Thymus (tissue), 11 donors: ENCODE data around the gene NPAT. TPM values are rescaled to one million over a fixed set of nuclear protein-coding genes. Genes with fewer than 3 reads are reported as not detected.
"Not testable (repeated sequence)": the region's sequence is repeated elsewhere in the genome, so short reads cannot be mapped to it uniquely, and the experiment has no call there.

Experiments
- DNase-seq, 9 donors: peaks; one replicate each; pipeline ENCODE4 v3.0.0-alpha.2; 2013; ENCODE audit warnings: low spot score in 9 of 9, low read depth in 6 of 9, missing footprints in 1 of 9
- H3K27ac ChIP-seq, 2 donors: one replicate each; pipeline ENCODE4 v1.5.1; 2013; ENCODE audit warnings: control low read depth in 1 of 2, low read depth in 1 of 2, low read length in 1 of 2, mild to moderate bottlenecking in 1 of 2, moderate library complexity in 1 of 2
- H3K27me3 ChIP-seq, 2 donors: one replicate each; pipeline ENCODE4 v1.5.1; 2013; ENCODE audit warnings: low read length in 1 of 2; ENCODE audit not compliant: control insufficient read depth in 2 of 2, insufficient read depth in 1 of 2
- H3K36me3 ChIP-seq, 2 donors: one replicate each; pipeline ENCODE4 v1.5.1; 2013; ENCODE audit warnings: low read length in 1 of 2, mild to moderate bottlenecking in 1 of 2, moderate library complexity in 1 of 2; ENCODE audit not compliant: control insufficient read depth in 2 of 2, insufficient read depth in 2 of 2
- H3K4me1 ChIP-seq, 2 donors: one replicate each; pipeline ENCODE4 v1.5.1; 2013; ENCODE audit warnings: low read length in 2 of 2; ENCODE audit not compliant: control insufficient read depth in 2 of 2, insufficient read depth in 2 of 2
- H3K4me3 ChIP-seq, 2 donors: one replicate each; pipeline ENCODE4 v1.5.1; 2013; ENCODE audit warnings: low read length in 2 of 2, control low read depth in 1 of 2, mild to moderate bottlenecking in 1 of 2
- H3K9me3 ChIP-seq, 2 donors: one replicate each; pipeline ENCODE4 v1.5.1; 2013; ENCODE audit warnings: low read length in 1 of 2, mild to moderate bottlenecking in 1 of 2; ENCODE audit not compliant: control insufficient read depth in 2 of 2, insufficient read depth in 1 of 2
- WGBS: extraction: QIAGEN DNeasy Blood & Tissue Kit; methylation state at CpG from one replicate; pipeline ENCODE4 v1.1.7; 2013; 5-methylcytosine and 5-hydroxymethylcytosine counted together
- polyA plus RNA-seq: library from polyadenylated mRNA; stranded (reverse); fragments of 200-250 nt; gene quantifications from one replicate; pipeline ENCODE4 v1.2.3, GENCODE V29; 2013
- total RNA-seq: library from RNA; stranded (reverse); fragments of 120-200 nt; gene quantifications from one replicate; pipeline ENCODE4 v1.2.4, GENCODE V29; 2013
- donor health status: healthy.

NPAT gene
- total and polyA plus RNA-seq, 2 donors, result 8.8 to 16.9 TPM

DNA sequence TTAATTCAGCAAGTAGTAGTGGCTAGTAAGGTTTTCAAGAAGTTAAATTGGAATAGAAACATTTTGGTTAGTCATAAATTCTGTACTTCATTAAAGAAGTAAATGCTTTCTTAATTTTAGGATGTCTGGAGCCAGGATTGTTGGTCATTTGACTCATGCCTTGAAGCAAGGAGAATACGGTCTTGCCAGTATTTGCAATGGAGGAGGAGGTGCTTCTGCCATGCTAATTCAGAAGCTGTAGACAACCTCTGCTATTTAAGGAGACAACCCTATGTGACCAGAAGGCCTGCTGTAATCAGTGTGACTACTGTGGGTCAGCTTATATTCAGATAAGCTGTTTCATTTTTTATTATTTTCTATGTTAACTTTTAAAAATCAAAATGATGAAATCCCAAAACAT lies 75.3 kb downstream of the NPAT start:
- Histone ChIP-seq H3K4me3 (no peak overlapping the region), H3K27me3 (no peaks in the 10 kb centered on the region), H3K4me1 (no peaks in the 10 kb centered on the region), H3K36me3 (peaks cover 25 to 50% of the 10 kb centered on the region in 2 donors), H3K9me3 (no peaks in the 10 kb centered on the region), H3K27ac (no peak overlapping the region)
- no peak for DNase-seq
- WGBS, result 96% methylated on average over 1 of the region's 1 CpG

DNA sequence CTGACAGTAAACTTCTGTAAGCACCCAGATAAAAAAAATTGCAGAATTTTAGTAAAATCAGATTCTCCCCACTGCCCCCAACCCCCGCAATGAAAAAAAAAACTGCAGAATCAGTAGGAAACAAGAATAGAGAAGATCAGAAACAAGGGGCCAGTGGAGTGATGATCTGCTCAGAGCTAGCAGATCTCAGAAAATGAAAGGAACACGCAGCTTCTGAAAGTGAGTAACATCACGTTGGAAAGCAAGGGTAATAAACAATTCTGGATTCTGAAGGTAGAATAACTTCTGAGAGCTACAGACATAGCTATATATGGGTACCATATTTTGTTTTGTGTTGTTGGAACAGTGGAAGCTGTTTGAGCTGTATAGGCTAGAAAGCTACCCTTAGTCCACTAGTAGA lies 77.8 kb downstream of the NPAT start:
- Histone ChIP-seq H3K9me3 (no peaks in the 10 kb centered on the region), H3K27me3 (no peaks in the 10 kb centered on the region), H3K4me3 (no peak overlapping the region), H3K27ac (no peak overlapping the region), H3K4me1 (no peaks in the 10 kb centered on the region), H3K36me3 (peaks cover 16 to 31% of the 10 kb centered on the region in 2 donors)
- no peak for DNase-seq
- WGBS, result 98% methylated on average over 3 of the region's 3 CpGs

DNA sequence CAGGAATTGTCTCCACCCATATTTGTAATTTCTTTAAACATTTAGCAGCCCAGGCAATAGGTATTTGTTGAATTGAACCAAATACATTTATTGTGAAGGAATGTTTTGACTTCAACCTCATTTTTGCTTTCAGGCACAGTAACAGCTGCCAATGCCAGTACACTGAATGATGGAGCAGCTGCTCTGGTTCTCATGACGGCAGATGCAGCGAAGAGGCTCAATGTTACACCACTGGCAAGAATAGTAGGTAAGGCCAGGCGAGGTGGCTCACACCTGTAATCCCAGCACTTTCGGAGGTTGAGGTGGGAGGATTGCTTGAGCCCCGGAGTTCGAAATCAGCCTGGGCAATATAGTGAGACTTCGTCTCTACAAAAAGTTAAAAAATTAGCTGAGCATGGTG lies 80.1 kb downstream of the NPAT start:
- no peaks in the 10 kb centered on the region for H3K9me3 ChIP-seq
- 91% methylated on average over 7 of the region's 7 CpGs for WGBS
- H3K27me3 ChIP-seq, result no peaks in the 10 kb centered on the region
- H3K27ac ChIP-seq, result no peak overlapping the region
- no peak for DNase-seq
- H3K4me3 ChIP-seq, result no peak overlapping the region
- H3K36me3 ChIP-seq, result peaks cover 12 to 18% of the 10 kb centered on the region in 2 donors
- no peaks in the 10 kb centered on the region for H3K4me1 ChIP-seq

DNA sequence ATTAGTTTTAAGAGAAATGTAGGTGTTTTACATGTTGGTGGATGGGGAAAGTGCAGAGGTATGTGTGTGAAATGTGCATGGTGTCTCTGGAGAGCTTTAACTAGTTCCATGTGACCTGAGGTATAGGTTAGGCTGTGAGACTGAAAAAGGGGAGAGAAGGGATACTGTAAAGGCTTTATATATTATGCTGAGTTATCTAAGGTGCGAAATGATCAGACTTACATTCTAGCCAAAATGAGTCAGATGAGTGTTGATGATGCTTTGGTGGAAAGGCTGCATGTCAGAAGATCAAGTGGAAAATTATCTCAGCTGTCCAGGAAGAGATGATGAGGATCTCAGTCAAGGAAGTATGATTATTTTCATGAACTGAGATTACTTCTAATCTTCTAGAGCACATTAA lies 85.2 kb downstream of the NPAT start:
- no peaks in the 10 kb centered on the region for H3K4me1 ChIP-seq
- WGBS, result 98% methylated on average over 1 of the region's 1 CpG
- DNase-seq, result no peak
- no peak overlapping the region for H3K4me3 ChIP-seq
- peaks cover 3 to 6% of the 10 kb centered on the region in 2 donors for H3K36me3 ChIP-seq
- no peak overlapping the region for H3K27ac ChIP-seq
- no peaks in the 10 kb centered on the region for H3K9me3 ChIP-seq
- no peaks in the 10 kb centered on the region for H3K27me3 ChIP-seq

DNA sequence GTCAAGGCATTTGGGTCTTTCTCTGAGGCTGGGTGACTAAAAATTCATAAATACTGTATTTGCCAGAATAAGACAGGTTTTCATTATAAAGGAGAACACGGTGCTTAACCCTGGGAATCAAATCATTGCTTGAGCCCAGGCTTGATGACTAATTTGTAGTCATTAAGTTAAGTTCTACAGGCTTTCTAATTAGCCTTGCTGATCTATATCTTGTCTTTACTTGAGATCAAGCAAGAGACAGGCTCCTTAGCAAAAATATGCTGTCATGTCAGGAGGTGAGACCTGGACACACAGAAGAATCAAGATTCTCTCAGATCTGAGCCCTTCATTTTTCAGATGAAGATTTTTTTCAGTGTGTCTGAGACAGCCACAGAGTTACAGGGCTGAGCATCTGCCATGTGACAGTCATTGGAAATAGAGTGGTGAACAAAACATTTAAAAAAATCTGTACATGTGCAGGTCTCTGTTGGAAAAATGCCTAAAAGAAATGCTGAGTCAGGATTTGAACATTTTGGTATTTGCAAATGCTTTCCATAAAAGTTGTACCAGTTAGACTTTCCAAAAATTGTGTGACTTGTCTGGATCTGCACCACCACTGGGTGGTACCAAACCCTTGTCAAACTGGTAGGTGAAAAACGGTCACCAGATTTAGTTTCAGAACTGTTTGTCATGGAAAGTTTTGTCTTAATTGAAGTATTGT lies 86.4 kb downstream of the NPAT start:
- peaks cover 1 to 6% of the 10 kb centered on the region in 2 donors for H3K36me3 ChIP-seq
- H3K4me3 ChIP-seq, result no peak overlapping the region
- no peak overlapping the region for H3K27ac ChIP-seq
- 85% methylated on average over 2 of the region's 2 CpGs for WGBS
- peak in 1 of 9 donors; percentile 33 for DNase-seq
- H3K9me3 ChIP-seq, result no peaks in the 10 kb centered on the region
- H3K4me1 ChIP-seq, result no peaks in the 10 kb centered on the region
- H3K27me3 ChIP-seq, result no peaks in the 10 kb centered on the region

- H3K4me3 ChIP-seq, H3K4me1 ChIP-seq, H3K27ac ChIP-seq, H3K36me3 ChIP-seq, H3K9me3 ChIP-seq, DNase-seq, H3K27me3 ChIP-seq: not testable (repeated sequence)
- 96% methylated on average over 2 of the region's 2 CpGs for WGBS
Observed at GRCh38 chr11:108132993-108133538, 89.4 kb downstream of the NPAT start.

- Histone ChIP-seq H3K27me3 (no peaks in the 10 kb centered on the region), H3K27ac (no peak overlapping the region)
- WGBS, result 94% methylated on average over 1 of the region's 1 CpG
Observed at GRCh38 chr11:108131993-108132392, 90.4 kb downstream of the NPAT start.

DNA sequence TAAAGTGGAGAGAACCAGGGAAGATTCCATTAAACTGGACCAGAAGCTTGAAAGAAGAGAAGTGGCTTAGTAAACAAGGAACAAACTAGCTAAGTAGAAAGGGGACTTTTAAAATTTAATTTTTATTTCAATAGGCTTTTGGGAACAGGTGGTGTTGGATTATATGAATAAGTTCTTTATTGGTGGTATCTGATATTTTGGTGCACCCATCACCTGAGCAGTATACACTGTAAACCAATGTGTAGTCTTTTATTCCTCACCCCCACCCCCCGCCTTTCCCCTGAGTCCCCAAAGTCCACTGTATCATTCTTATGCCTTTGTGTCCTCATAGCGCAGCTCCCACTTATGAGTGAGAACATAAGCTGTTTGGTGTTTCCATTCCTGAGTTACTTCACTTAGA lies 93.7 kb downstream of the NPAT start:
- 98% methylated on average over 2 of the region's 2 CpGs for WGBS
- no peak overlapping the region for H3K27ac ChIP-seq
- no peaks in the 10 kb centered on the region for H3K9me3 ChIP-seq
- DNase-seq, result no peak
- no peaks in the 10 kb centered on the region for H3K27me3 ChIP-seq
- H3K4me3 ChIP-seq, result no peak overlapping the region
- H3K4me1 ChIP-seq, result no peaks in the 10 kb centered on the region
- H3K36me3 ChIP-seq, result peaks cover 0 to 2% of the 10 kb centered on the region in 2 donors

More at GRCh38 chr11:108131993-108132392, 90.4 kb downstream of the NPAT start:
- no peaks in the 10 kb centered on the region for H3K4me1 ChIP-seq
- H3K4me3 ChIP-seq, result no peak overlapping the region
- H3K36me3 ChIP-seq, result peaks cover 0 to 8% of the 10 kb centered on the region in 2 donors
- H3K9me3 ChIP-seq, result no peaks in the 10 kb centered on the region
- no peak for DNase-seq

DNA sequence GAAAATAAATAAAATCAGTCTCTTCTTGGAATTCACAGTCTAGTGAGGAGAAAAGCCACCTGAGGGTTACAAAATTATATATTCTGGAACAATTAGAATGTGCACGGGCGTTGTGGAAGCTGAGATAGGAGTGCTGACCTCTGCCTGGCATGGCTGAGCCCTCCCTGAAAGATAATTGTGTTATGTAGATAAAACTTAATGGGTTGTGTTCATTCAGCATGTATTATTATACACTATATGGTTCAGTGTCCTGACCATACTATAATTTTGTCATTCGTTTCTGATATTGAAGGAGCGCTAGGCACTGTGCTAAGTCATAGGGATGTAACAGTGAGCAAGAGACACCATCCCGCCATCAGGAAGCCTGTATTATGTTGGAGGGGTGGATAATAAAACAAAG lies 97.3 kb downstream of the NPAT start:
- H3K4me3 ChIP-seq, result no peak overlapping the region
- H3K36me3 ChIP-seq, result peaks cover 0 to 2% of the 10 kb centered on the region in 2 donors
- H3K4me1 ChIP-seq, result peaks cover 3 to 13% of the 10 kb centered on the region in 2 donors
- H3K27ac ChIP-seq, result no peak overlapping the region
- 98% methylated on average over 5 of the region's 5 CpGs for WGBS
- H3K27me3 ChIP-seq, result no peaks in the 10 kb centered on the region
- no peak for DNase-seq
- H3K9me3 ChIP-seq, result no peaks in the 10 kb centered on the region
